GM10266 (cell line): ENCODE data around the gene DPY30.

Experiments
- DNase-seq: peaks from one replicate; pipeline ENCODE4 v3.0.0; 2012; ENCODE audit errors: extremely low spot score
- TF ChIP-seq, protein P1 (sequence below): IDR thresholded peaks from 2 replicates; pipeline ENCODE4 v1.5.1; 2012; ENCODE audit warnings: mild to moderate bottlenecking, low read depth; ENCODE audit not compliant: control insufficient read depth, insufficient read depth; ENCODE audit errors: missing control alignments

DPY30 gene

DNA sequence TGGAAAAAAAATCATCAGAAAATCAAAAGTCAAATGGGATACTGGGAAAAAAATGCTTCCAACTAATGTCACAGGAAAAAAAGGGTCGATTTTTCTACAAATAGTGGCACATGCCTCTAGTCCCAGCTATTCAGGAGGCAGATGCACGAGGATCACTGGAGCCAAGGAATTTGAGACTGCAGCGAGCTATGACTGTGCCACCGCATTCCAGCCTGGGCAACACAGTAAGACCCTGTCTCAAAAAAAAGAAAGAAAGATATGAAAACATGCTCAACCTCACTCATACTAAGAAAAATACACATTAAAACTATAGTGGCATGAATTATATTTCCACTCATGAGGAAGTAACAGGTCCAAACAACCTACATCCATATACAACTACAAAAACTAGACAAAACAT lies 46.7 kb downstream of the DPY30 start:
- TF ChIP-seq, protein P1, sequence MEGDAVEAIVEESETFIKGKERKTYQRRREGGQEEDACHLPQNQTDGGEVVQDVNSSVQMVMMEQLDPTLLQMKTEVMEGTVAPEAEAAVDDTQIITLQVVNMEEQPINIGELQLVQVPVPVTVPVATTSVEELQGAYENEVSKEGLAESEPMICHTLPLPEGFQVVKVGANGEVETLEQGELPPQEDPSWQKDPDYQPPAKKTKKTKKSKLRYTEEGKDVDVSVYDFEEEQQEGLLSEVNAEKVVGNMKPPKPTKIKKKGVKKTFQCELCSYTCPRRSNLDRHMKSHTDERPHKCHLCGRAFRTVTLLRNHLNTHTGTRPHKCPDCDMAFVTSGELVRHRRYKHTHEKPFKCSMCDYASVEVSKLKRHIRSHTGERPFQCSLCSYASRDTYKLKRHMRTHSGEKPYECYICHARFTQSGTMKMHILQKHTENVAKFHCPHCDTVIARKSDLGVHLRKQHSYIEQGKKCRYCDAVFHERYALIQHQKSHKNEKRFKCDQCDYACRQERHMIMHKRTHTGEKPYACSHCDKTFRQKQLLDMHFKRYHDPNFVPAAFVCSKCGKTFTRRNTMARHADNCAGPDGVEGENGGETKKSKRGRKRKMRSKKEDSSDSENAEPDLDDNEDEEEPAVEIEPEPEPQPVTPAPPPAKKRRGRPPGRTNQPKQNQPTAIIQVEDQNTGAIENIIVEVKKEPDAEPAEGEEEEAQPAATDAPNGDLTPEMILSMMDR: no peak

DNA sequence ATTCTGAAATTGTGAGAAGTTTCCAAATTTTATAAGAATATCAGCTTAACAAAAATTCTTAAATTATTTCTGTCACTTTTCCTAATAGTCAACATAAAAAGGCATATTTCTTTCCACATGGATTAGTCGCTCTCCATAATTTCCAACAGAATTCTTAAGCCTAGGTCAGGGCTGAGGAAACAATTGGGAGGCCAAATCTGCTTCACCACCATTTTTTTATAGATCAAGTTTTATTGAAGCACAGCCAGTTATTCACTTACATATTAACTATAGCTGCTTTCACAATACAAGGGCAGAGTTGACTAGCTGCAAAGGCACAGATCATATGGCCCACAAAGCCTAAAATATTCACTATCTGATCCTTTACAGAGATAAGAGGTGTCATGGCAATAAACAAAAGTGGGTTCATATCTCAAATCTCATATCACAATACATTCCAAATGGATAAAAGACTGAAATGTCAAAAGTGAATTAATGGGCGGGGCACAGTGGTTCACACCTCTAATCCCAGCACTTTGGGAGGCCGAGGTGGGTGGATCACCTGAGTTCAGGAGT lies 47.5 kb downstream of the DPY30 start:
- TF ChIP-seq, protein P1: no peak
- no peak for DNase-seq

More for the DNA sequence above, 46.7 kb downstream of the DPY30 start:
- no peak for DNase-seq

DNA sequence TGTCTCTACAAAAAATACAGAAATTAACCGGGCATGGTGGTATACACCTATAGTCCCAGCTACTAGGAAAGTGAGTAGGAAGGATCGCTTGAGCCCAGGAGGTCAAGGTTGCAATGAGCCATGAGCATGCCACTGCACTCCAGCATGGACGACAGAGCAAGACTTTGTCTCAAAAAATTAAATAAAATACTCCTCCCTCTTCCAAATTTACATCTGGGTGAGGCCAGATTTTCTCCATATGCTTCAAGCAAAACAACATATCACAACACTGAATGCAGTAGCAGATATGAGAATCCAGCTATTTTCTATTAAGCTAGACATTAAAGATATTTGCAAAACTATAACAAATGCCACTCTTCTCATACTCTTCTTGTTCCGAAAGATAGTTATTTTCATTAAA lies 49.7 kb downstream of the DPY30 start:
- TF ChIP-seq, protein P1: no peak
- no peak for DNase-seq

DNA sequence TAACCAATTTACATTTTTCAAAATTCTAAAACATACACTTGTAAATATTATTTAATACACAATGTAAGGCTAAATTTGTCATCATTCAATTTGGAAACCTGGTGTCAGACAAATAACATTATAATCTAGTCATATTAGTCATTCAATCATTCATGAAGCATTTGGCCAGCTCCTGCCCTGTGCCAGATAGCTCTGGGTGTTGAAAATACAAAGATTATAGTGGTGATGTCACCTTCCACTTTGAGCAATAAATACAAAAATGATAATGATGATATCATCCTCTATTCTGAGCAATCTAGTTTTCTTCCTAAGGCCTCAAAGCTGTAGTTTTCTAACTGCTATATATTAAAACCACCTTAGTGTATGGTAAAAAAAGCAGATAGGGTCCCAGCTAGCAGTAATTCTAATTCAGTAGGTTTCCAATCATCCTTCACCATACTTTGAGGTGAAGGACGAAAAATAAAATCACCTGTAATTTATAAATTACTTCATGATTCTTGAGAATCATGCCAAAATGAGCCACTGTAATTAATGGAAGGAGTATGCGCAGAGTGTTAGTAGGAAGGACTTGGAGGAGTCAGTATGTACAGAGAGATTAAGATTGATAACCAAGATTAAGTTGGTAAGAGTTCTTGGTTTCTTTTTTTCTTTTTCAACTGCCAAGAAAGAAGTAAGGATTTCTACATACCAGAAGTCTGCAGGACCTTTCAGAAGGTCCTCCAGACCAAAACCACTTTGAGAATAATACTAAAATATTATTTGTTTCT lies 52.0 kb downstream of the DPY30 start:
- DNase-seq: no peak

DNA sequence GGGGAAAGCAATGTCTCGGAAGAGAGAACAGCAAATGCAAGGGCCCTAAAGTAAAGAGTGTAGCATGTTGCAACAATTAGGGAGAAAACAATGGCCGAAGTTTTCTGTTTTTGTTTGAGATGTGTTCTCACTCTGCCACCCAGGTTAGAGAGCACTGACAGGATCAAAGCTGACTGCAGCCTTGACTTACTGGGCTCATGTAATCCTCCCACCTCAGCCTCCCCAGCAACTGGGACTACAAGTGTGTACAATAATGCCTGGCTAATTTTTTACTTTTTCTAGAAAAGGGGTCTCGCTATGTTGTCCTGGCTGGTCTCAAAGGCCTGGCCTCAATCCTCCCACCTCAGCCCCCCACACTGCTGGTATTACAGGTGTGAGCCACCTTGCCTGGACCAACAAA lies 52.7 kb downstream of the DPY30 start:
- TF ChIP-seq, protein P1: no peak
- DNase-seq: no peak

More for the DNA sequence above, 52.0 kb downstream of the DPY30 start:
- TF ChIP-seq, protein P1: no peak

DNA sequence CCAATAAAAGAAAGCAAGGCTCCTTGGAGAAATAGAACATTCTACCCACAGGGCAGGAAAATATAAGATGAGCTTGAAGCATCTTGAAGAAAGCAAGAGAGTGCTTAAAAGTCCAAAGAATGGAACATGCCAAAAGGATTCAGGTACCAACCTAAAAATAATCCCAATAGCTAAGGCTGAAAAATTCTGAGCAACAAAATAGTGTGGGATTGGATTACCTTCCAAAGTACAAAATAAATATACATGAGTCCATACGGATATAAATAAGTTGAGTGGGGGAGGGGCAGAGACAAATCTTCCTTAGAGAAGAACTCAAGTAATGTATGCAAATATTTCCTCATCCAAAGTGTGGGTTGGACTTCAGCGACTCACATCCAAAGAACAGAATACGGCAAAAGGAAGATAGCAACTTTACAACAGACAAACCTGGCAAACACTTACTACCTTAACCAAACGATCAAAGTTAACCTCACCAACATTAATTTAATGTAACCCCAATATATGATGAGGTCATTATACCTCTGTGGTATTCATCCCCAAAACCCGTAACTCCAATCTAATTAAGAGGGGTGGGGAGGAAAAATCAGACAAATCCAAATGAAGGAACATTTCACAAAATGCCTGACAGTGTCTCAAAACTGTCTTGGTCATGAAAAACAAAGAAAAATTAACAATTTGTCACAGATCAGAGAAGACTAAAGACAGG lies 55.7 kb downstream of the DPY30 start:
- TF ChIP-seq, protein P1: no peak
- DNase-seq: no peak
